Activated T-cell treated with anti-CD3 and anti-CD28 coated beads, Interleukin-2, amount 50 U/mL, for 72 hours (primary cell): ENCODE measurements around the gene SLC4A5. TPM values are rescaled to one million over a fixed set of nuclear protein-coding genes. Genes with fewer than 3 reads are reported as not detected.

ENCODE experiments used
- ATAC-seq, 2 donors: fragments of 150-1000 bp; cut with Tn5 transposase; replicated peaks in 1 of 2; 2 replicates each; pipeline ENCODE4 v1.10.0; 2021; ENCODE audit warnings: moderate library complexity in 2 of 2, mild to moderate bottlenecking in 1 of 2
- DNase-seq, 2 donors: peaks; one replicate each; pipeline ENCODE4 v3.0.0; 2021 to 2022; ENCODE audit warnings: mixed read lengths in 1 of 2
- H3K27ac Mint-ChIP-seq: one replicate; pipeline ENCODE4 v1.8.0; 2022; ENCODE audit warnings: mild to moderate bottlenecking, moderate library complexity, mixed read lengths
- H3K27me3 Mint-ChIP-seq: one replicate; pipeline ENCODE4 v1.8.0; 2022; ENCODE audit warnings: low read depth, mixed read lengths
- H3K36me3 Mint-ChIP-seq, 2 donors: one replicate each; pipeline ENCODE4 v1.8.0; 2022; ENCODE audit warnings: mixed read lengths in 2 of 2, mild to moderate bottlenecking in 1 of 2; ENCODE audit not compliant: insufficient read depth in 2 of 2
- H3K4me1 Mint-ChIP-seq: one replicate; pipeline ENCODE4 v1.8.0; 2022; ENCODE audit warnings: low read depth, mixed read lengths
- H3K4me3 Mint-ChIP-seq, 2 donors: one replicate each; pipeline ENCODE4 v1.8.0; 2022; ENCODE audit warnings: mild to moderate bottlenecking in 2 of 2, mixed read lengths in 2 of 2, moderate library complexity in 2 of 2
- H3K9me3 Mint-ChIP-seq, 2 donors: one replicate each; pipeline ENCODE4 v1.8.0; 2022; ENCODE audit warnings: mixed read lengths in 2 of 2
- total RNA-seq, 2 donors: library from RNA; stranded (reverse); gene quantifications; one replicate each; pipeline ENCODE4 v1.2.3, GENCODE V29; 2022

SLC4A5 gene
- total RNA-seq, 2 donors from 2014 or later: 4.4 to 6.5 TPM

DNA sequence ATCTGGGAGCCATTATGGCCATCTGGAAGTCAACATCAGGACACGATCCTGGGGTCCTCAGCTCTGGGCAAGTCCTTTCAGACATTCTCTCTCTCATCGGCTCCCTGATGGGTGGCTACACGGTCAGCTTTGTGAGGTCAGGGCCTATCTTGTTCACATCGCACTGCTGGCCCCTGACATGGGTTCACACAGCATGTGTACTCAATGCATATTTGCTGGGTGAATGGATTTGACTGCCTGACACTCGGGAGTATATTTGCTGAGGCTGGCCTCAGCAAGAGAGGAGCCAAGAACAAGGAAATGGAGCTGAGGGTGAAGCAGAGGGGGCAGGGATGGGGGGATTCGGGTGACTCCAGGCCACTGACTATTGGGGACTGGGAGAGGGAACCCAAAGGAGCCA is 50.5 kb downstream of the SLC4A5 start:
- Mint-ChIP-seq H3K36me3 (no peaks in the 10 kb centered on the region), H3K4me3 (no peak overlapping the region), H3K27ac (peak overlapping the region; percentile 17), H3K4me1 (peaks cover 16% of the 10 kb centered on the region), H3K27me3 (no peaks in the 10 kb centered on the region), H3K9me3 (no peaks in the 10 kb centered on the region)
- DNase-seq (no peak), ATAC-seq (no peak)

- Mint-ChIP-seq H3K4me3 (no peak overlapping the region), H3K4me1 (peaks cover 16% of the 10 kb centered on the region), H3K27ac (peak overlapping the region; percentile 17), H3K36me3 (no peaks in the 10 kb centered on the region), H3K27me3 (no peaks in the 10 kb centered on the region), H3K9me3 (no peaks in the 10 kb centered on the region)
- DNase-seq (no peak), ATAC-seq (no peak)
Measured at GRCh38 chr2:74291886-74292621, 51.2 kb downstream of the SLC4A5 start.

GRCh38 chr2:74291218-74291544 is 52.0 kb downstream of the SLC4A5 start:
- H3K4me1 Mint-ChIP-seq: peaks cover 16% of the 10 kb centered on the region
- H3K27me3 Mint-ChIP-seq: no peaks in the 10 kb centered on the region
- ATAC-seq (no peak), DNase-seq (no peak)
- H3K9me3 Mint-ChIP-seq: no peaks in the 10 kb centered on the region
- H3K36me3 Mint-ChIP-seq: no peaks in the 10 kb centered on the region
- H3K27ac Mint-ChIP-seq: peak overlapping the region; percentile 36
- H3K4me3 Mint-ChIP-seq: no peak overlapping the region

DNA sequence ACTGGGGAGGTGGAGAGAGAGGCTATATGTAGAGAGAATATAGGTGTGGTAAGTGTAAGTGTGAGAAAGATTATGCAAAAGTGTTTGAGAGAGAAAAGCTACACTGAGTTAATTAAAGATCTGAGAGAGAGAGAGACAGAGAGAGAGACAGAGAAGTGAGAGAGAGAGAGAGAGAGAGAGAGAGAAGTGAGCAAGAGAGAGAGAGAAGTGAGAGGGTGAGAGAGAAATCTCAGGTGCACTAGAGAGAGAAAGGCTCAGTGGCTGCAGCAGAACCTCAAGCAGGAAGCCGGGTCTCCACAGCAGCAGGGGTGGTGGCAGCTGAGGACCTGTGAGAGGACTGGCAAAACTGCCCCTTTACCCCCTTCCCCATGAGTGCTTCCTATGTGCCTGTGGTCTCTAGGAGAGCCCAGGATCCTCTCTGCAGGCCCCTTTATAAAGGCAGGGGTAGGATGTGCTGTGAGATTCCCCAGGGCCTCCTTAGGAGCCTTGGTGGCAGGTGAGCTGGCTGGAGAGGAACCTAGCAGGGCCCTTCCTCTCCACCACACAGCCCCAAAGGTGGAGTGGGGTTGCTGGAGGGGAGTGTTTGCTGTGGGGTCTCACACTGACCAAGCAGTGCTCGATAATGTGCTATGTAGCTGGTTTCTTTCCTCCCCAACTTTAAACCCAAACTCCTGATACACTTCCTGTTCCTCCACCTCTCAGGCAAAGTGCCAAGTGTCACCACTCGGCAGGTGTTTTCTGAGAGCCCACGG is 52.6 kb downstream of the SLC4A5 start:
- ATAC-seq: peak; percentile 58 to 71

DNA sequence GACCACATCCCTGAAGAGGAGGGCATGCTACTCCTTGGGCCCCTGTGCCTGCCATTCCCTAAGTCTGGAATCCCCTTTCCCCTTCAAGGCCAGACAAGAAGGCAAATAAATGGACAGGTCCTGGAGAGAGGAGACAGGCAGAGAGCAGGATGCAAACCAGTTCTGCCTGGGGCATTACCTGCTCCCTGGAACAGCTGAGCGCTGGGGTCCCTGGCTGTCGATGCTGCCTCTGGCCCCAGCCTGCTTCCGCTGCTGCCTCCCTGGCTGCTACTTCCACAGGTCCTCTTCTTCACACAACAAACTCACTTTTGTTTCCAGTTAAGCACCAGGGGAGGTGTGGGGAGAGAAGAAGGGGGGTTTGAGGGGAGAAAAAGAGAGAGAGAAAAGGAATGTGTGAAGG is 53.1 kb downstream of the SLC4A5 start:
- no peak for ATAC-seq
- Mint-ChIP-seq H3K36me3 (no peaks in the 10 kb centered on the region), H3K9me3 (no peaks in the 10 kb centered on the region), H3K4me3 (peak overlapping the region; percentile 28 to 46), H3K27ac (peak overlapping the region; percentile 85), H3K27me3 (no peaks in the 10 kb centered on the region), H3K4me1 (peaks cover 16% of the 10 kb centered on the region)
- DNase-seq: no peak

More for the DNA sequence above, 52.6 kb downstream of the SLC4A5 start:
- H3K27me3 Mint-ChIP-seq: no peaks in the 10 kb centered on the region
- H3K36me3 Mint-ChIP-seq: no peaks in the 10 kb centered on the region
- H3K27ac Mint-ChIP-seq: peak overlapping the region; percentile 85
- peak overlapping the region; percentile 28 to 46 for H3K4me3 Mint-ChIP-seq
- peaks cover 16% of the 10 kb centered on the region for H3K4me1 Mint-ChIP-seq
- no peaks in the 10 kb centered on the region for H3K9me3 Mint-ChIP-seq
- DNase-seq: peak; percentile 21 to 26

- no peaks in the 10 kb centered on the region for H3K36me3 Mint-ChIP-seq
- H3K4me1 Mint-ChIP-seq: peaks cover 16% of the 10 kb centered on the region
- no peak overlapping the region for H3K27ac Mint-ChIP-seq
- DNase-seq (peak in 1 of 2 donors; percentile 13), ATAC-seq (peak; percentile 62 to 79)
- H3K27me3 Mint-ChIP-seq: no peaks in the 10 kb centered on the region
- H3K4me3 Mint-ChIP-seq: no peak overlapping the region
- H3K9me3 Mint-ChIP-seq: no peaks in the 10 kb centered on the region
Measured at GRCh38 chr2:74286725-74287124, 56.5 kb downstream of the SLC4A5 start.

GRCh38 chr2:74281141-74281975 is 61.9 kb downstream of the SLC4A5 start:
- DNase-seq: no peak
- Mint-ChIP-seq H3K27ac (no peak overlapping the region), H3K9me3 (no peaks in the 10 kb centered on the region), H3K4me3 (no peak overlapping the region), H3K27me3 (no peaks in the 10 kb centered on the region), H3K36me3 (no peaks in the 10 kb centered on the region), H3K4me1 (no peaks in the 10 kb centered on the region)
- no peak for ATAC-seq

DNA sequence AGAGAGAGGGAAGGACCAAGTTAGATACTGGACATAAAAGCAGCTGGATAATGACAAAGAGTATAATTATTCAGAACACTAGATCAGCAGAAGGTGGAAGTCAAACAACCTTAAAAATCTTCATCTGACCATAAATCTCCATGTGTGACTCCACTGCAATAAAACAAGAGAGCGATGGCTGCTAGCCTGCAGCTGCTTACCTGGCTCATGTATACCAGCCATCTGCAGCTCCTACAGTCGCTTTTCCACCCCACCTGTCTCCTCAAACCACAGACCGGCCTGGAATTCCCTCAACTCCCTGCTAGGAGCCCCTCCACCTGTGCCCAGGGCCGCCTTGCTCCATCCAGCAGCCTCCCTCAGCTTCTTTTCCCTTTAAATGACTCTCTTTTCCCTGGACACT is 64.5 kb downstream of the SLC4A5 start:
- no peak for ATAC-seq
- Mint-ChIP-seq H3K9me3 (no peaks in the 10 kb centered on the region), H3K27me3 (no peaks in the 10 kb centered on the region), H3K27ac (no peak overlapping the region), H3K4me1 (no peaks in the 10 kb centered on the region), H3K4me3 (no peak overlapping the region), H3K36me3 (no peaks in the 10 kb centered on the region)
- DNase-seq: no peak

- H3K9me3 Mint-ChIP-seq: no peaks in the 10 kb centered on the region
- no peak overlapping the region for H3K27ac Mint-ChIP-seq
- H3K27me3 Mint-ChIP-seq: no peaks in the 10 kb centered on the region
- no peaks in the 10 kb centered on the region for H3K36me3 Mint-ChIP-seq
- ATAC-seq (no peak), DNase-seq (no peak)
- no peaks in the 10 kb centered on the region for H3K4me1 Mint-ChIP-seq
- H3K4me3 Mint-ChIP-seq: no peak overlapping the region
Measured at GRCh38 chr2:74278176-74278575, 65.0 kb downstream of the SLC4A5 start.

DNA sequence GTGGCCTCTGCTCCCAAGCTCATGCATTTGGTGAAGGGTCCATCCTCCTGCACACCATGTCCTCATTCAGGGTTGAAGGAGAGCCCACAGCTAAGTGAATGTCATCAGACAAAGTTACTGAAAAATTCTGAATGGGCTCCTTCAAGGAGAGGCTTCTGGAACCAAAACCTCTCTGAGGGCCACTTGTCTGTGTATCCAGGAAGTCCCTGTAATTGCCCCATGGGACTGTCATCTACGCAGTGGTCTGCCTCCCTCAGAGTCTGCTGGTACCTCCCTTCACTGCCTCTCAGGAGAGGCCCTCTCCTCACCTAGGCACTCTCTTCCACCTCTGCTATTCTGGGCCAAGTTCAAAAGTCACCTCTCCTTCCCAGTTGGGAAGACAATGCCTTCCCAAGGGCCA is 68.0 kb downstream of the SLC4A5 start:
- H3K4me1 Mint-ChIP-seq: no peaks in the 10 kb centered on the region
- DNase-seq (no peak), ATAC-seq (no peak)
- no peaks in the 10 kb centered on the region for H3K9me3 Mint-ChIP-seq
- H3K27ac Mint-ChIP-seq: no peak overlapping the region
- H3K36me3 Mint-ChIP-seq: no peaks in the 10 kb centered on the region
- H3K4me3 Mint-ChIP-seq: no peak overlapping the region
- H3K27me3 Mint-ChIP-seq: no peaks in the 10 kb centered on the region

DNA sequence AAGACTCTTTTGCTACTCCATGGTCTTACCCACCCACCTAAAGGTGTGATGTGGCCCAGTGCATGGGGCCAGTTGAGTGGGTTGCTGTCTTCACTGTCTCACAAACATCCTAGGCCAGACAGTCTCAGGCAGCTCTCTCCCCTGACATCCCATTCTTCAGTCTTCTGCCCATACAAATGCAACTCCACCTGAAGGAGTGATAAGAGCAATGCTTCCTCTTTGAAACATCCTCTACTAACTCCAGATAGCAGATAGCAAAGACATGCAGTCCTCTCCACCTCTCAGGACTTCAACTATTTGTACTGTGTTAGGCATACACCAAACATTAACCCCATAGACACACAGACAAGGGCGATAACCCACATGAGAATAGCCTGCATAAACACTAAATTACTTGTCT is 73.5 kb downstream of the SLC4A5 start:
- Mint-ChIP-seq H3K36me3 (peaks cover 0 to 2% of the 10 kb centered on the region in 2 donors), H3K9me3 (no peaks in the 10 kb centered on the region), H3K4me1 (peaks cover 10% of the 10 kb centered on the region), H3K4me3 (no peak overlapping the region), H3K27ac (no peak overlapping the region), H3K27me3 (no peaks in the 10 kb centered on the region)
- DNase-seq (no peak), ATAC-seq (no peak)

DNA sequence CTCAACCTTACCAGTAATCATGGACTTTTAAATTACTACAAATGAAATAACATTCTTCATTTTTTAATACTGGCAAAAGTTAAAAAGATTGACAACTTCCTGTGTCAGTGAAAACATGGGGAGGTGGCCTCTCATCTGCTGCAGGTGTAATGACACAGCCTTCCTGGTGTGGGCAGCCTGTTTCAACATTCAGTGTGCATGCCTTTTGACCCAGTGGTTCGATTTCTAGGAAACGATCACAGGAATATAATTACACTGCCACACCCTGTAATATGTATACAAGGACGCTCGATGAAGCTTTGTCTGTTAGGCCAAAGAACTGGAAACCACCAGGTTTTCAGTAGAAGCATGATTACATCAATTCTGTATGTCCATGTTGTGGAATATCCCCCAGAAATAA is 76.1 kb downstream of the SLC4A5 start:
- Mint-ChIP-seq H3K27ac (peak overlapping the region; percentile 97), H3K4me3 (peak overlapping the region; percentile 17 to 73), H3K36me3 (peaks cover 0 to 2% of the 10 kb centered on the region in 2 donors), H3K4me1 (peaks cover 10% of the 10 kb centered on the region), H3K27me3 (no peaks in the 10 kb centered on the region), H3K9me3 (no peaks in the 10 kb centered on the region)
- ATAC-seq (peak; percentile 96 to 98), DNase-seq (peak; percentile 57 to 63)

GRCh38 chr2:74264281-74264680 is 78.9 kb downstream of the SLC4A5 start:
- Mint-ChIP-seq H3K27ac (no peak overlapping the region), H3K36me3 (peaks cover 0 to 2% of the 10 kb centered on the region in 2 donors), H3K27me3 (no peaks in the 10 kb centered on the region), H3K9me3 (no peaks in the 10 kb centered on the region), H3K4me3 (no peak overlapping the region), H3K4me1 (peaks cover 10% of the 10 kb centered on the region)
- ATAC-seq: no peak
- no peak for DNase-seq
